Muscle of back (tissue), 11 donors: Measurements from ENCODE around the gene NRF1. TPM values are rescaled to one million over a fixed set of nuclear protein-coding genes. Genes with fewer than 3 reads are reported as not detected.
"Not testable (repeated sequence)": the region's sequence is repeated elsewhere in the genome, so short reads cannot be mapped to it uniquely, and the experiment has no call there.

Experiments
- DNase-seq, 3 donors: peaks; one replicate each; pipeline versions ENCODE4 v3.0.0 to v3.0.0-alpha.2; 2013
- polyA plus RNA-seq, 10 donors: library from polyadenylated mRNA; unstranded; fragments of 120-200 nt; gene quantifications; one replicate each; pipeline ENCODE4 v1.2.1, GENCODE V29; 2013; ENCODE audit not compliant: insufficient read length in 10 of 10

NRF1 gene
- polyA plus RNA-seq, 10 donors = 11.1 to 17.3 (median 13.4) TPM

DNA sequence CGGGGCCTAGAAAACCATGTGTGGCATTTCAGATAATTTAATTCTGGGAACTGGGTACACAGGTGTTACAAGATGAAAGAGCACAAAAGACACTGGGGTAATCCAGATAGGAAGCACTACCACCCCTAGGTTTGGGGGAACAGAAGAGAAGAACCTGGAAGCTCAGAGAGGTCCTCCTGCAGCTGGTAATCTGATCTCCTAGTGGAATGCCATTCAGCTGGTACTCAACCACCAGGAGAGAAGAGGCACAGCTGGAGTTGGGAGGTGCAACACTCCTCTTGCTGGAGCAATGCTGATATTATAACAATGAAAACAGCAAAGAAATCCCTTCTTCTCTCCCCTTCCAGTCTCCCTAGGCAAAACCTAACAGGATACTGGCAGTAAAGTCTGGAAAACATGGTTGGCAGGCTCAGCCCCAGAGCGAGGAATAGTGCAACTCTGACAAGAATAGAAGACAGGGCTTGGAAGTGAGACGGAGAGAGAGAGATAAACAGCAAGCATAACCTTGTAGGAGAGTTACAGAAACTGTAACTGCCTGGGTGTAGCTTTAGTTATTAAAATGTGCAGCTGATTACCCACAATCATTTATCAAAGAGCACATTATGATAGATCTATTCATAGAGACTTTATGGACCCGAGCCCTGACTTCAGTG lies 35.0 kb downstream of the NRF1 start:
- no peak for DNase-seq

DNA sequence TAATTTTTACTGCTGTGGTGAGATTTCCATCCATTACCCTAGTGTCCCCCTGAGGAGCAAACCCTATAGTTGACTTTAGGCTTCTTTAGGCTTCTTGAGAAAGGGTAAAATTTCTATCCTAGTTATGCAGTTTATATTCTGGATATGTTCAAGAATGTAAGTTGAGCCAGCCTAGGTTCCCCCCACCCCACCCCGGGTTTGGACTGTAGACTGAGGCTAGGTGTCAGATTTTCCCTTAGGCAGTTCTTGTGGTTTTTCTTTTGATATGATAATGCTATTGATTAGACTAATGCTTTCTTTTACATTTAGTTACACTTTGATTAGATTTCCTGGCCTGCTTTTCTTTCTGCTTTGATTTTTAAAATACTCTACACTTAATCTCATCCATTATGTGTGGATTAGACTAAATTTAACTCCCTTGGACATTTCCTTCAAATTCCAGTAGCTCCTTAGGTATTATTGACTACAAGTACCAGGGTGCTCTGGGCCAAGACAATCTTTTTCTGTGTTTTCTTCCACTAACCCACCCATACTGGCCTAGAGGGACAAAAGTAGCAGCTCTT lies 37.7 kb downstream of the NRF1 start:
- DNase-seq = no peak

DNA sequence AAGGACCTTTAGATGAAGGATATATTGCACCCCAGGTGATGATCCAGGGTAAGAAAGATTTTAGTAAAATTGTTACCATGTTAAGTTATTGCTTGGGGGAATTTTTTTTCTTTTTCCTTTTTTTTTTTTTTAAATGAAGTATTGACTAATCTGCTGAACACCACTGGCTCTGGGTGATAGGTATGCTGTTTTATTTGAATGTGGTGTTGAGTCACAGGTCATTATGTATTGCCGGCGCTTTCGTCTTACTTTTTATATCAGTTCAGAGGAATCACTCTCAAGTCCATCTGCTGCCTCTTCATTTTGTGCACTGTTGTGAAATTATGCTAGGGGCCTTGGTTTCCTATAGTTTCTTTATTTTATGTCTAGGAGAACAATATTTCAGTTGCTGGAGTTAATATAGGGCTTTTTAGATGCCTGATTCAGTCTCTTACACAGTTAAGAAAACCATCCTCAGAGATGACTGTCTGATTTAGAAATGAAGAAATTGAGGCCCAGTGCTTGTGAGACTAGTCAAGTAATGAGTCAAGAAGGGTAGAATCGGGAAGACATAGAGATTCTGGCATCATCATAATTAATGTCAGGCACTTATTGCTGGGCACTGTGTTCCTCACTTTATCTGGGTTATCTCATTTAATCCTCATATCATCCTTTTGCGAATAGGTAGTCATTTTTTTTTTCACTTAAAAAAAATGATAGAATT lies 38.7 kb downstream of the NRF1 start:
- no peak for DNase-seq

DNA sequence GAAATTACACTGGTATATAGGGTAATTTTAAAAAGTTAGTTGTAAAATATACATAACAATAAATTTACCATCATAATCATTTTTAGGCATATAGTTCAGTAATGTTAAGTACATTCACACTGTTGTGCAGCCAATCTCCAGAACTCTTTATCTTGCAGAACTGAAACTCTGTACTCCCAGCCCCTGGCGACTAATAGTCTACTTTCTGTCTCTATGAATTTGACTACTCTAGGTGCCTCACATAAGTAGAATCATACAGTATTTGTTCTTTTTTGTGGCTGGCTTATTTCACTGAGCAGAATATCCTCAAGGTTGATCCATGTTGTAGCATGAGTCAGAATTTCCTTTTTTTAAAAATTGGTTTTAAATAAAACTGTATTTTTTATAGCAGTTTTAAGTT lies 41.4 kb downstream of the NRF1 start:
- DNase-seq = no peak

GRCh38 chr7:129655811-129656210 lies 44.3 kb downstream of the NRF1 start:
- DNase-seq = no peak

DNA sequence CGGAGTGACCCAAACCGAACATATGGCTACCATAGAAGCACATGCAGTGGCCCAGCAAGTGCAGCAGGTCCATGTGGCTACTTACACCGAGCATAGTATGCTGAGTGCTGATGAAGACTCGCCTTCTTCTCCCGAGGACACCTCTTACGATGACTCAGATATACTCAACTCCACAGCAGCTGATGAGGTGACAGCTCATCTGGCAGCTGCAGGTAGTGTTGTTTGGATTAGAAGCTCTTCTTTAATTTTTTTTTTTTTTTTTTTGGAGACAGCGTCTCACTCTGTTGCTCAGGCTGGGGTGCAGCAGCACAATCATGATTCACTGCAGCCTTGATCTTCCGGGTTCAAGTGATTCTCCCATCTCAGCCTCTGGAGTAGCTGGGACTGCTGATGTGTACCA lies 45.8 kb downstream of the NRF1 start:
- no peak for DNase-seq

- DNase-seq = not testable (repeated sequence)
These were observed 48.4 kb downstream of the NRF1 start for GRCh38 chr7:129659907-129660306.

DNA sequence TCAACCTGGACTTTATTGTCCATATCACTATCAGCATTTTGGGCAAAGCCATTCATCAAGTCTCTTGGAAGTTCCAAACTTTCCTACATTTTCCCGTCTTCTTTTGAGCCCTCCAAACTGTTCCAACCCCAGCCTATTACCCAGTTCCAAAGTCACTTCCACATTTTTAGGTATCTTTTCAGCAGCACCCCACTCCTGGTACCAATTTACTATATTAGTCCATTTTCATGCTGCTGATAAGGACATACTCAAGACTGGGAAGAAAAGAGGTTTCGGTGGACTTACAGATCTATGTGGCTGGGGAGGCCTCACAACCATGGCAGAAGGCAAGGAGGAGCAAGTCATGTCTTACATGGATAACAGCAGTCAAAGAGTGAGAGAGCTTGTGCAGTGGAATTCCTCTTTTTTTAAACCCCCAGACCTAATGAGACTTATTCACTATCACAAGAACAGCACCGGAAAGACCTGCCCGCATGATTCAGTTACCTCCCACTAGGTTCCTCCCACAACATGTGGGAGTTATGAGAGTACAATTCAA lies 50.2 kb downstream of the NRF1 start:
- DNase-seq = no peak

- not testable (repeated sequence) for DNase-seq
These were observed 51.7 kb downstream of the NRF1 start for GRCh38 chr7:129663240-129663639.

- DNase-seq = peak; percentile 39 to 62 (median 44)
These were observed 52.8 kb downstream of the NRF1 start for GRCh38 chr7:129664029-129665012.

GRCh38 chr7:129665013-129665401 lies 53.5 kb downstream of the NRF1 start:
- DNase-seq = peak in 2 of 3 donors; percentile 15 to 89

DNA sequence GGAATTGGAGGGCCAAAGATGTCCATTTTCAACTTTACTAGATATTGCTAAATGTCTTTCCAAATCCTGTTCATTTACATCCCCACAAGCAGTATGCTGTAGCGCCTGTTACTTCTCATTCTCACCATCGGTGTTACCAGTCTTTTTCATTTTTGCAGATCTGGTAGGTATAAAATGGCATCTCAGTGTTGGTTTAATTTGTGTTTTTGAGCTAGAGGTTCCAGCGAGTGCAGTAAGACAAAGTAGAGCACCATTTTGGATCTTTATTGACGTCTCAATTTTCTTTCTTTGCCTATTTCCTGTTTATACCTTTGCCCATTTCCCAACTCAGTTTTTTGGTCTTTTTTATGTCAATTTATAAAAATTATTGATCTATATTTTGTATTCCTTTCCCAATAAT lies 55.6 kb downstream of the NRF1 start:
- DNase-seq = no peak

- no peak for DNase-seq
These were observed 56.0 kb downstream of the NRF1 start for GRCh38 chr7:129667551-129667950.

DNA sequence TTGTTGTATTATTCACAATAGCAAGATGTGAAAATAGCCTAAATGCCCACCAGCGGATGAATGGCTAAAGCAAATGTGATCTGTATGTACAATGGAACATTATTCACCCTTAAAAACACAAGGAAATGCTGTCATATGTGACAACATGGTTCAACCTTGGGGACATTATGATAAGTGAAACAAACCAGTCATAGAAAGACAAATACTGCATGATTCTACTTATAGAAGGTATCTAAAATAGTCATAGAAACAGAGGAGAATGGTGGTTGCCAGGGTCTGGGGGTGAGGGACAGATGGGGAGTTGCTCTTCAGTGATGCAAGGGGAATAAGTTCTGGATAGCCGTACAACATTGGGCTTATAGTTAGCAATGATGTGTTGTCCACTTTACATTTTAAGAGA lies 58.4 kb downstream of the NRF1 start:
- DNase-seq = no peak

DNA sequence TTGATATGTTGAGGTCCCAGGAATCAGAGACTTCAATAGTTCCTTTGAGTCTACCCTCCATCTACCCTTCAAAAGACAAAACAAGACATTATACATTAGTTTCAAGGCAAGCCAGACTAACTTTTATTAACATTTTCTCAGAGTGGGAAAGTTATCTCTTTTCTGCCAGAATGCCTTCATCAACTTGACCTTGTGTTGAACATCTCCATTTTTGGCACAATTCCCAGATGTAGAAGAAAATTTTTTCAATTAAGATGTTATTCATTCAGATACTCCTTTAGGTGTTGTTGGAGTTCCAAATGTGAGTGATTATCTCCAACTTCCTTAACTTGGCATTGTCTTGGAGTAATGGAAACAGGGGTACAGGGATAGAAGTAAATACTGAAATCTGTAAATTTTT lies 59.1 kb downstream of the NRF1 start:
- peak; percentile 24 to 64 (median 31) for DNase-seq

- DNase-seq = peak; percentile 33 to 83 (median 61)
These were observed 59.7 kb downstream of the NRF1 start for GRCh38 chr7:129671266-129671665.

GRCh38 chr7:129674475-129674874 lies 63.0 kb downstream of the NRF1 start:
- DNase-seq = not testable (repeated sequence)

GRCh38 chr7:129675521-129675920 lies 64.0 kb downstream of the NRF1 start:
- DNase-seq = no peak

DNA sequence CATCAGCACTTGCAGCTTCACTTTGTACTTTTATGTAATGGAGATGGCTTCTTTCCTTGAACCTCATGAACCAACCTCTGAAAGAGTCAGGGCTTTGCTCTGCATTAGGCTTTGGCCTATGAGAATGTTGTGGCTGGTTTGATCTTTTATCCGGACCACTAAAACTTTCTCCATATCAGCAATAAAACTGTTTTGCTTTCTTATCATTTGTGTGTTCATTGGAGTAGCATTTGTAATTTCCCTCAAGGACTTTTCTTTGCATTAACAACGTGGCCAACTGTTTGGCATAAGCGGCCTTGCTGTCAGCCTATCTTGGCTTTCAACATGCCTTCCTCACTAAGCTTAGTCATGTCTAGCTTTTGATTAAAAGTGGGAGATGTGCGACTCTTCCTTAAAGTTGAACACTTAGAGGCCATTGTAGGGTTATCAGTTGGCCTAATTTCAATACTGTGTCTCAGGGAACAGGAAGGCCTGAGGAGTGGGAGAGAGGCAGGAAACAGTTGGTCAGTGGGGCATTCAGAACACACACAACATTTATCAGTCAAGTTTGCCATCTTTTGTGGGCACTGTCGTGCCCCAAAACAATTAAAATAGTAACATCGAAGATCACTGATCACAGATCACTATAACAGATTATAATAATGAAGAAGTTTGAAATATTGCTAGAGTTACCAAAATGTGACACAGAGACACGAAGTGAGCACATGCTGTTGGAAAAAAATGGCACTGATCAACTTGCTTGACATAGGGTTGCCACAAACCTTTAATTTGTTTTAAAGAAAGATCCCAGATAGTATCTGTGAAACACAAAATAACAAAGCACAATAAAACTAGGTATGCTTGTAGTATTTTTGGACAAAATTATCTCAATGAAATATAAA lies 64.7 kb downstream of the NRF1 start:
- no peak for DNase-seq

DNA sequence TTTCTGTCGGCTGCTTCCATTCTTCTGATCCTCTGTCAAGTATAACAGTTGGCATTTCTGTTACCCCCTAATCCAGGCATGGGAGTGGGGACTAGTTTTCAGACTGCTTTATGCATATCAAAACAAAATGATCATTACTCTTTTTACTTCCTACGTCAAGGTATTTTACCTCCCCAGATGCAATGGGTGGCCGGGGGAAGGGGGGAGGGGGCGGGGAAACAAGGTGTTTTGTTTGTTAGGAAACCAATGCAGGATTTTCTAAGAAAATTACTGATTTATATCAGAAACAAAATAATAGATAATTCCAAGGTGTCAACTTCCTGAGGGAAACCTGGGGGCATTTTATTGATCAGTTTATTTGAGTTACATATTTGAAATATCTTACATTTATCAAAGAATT lies 66.3 kb downstream of the NRF1 start:
- DNase-seq = no peak

DNA sequence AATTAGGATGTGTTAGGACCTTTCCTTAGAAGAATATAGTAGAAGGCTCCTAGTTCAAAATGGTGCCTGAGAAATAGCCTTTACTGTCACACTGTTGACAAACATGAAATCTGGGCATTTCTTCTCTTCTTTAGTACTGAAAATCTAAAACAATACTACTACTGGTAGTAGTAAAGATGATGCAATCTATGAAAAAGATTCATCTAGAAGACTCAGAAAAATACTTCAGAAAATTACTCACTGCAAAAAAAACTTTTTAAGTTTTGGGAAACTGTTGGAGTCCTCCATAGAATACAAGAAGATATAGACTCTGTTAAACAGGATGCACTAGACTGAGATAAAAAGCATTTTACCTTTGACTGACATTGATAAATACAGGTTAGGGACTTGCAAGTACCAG lies 67.1 kb downstream of the NRF1 start:
- no peak for DNase-seq
